Left renal pelvis (tissue), 4 donors: ENCODE results near the gene PLIN3. TPM values are rescaled to one million over a fixed set of nuclear protein-coding genes. Genes with fewer than 3 reads are reported as not detected.
"Not testable (repeated sequence)": the region's sequence is repeated elsewhere in the genome, so short reads cannot be mapped to it uniquely, and the experiment has no call there.

Source experiments
- DNase-seq, 4 donors: peaks; one replicate each; pipeline ENCODE4 v3.0.0-alpha.2; 2013; ENCODE audit warnings: low read depth in 4 of 4, low spot score in 3 of 4
- polyA plus RNA-seq, 4 donors: library from polyadenylated mRNA; unstranded; fragments of 120-200 nt; gene quantifications; one replicate each; pipeline ENCODE4 v1.2.1, GENCODE V29; 2013; ENCODE audit not compliant: insufficient read length in 4 of 4

The PLIN3 gene
- polyA plus RNA-seq: 10 to 100 TPM; 37.8 to 55.0 (median 46.1) TPM

DNA sequence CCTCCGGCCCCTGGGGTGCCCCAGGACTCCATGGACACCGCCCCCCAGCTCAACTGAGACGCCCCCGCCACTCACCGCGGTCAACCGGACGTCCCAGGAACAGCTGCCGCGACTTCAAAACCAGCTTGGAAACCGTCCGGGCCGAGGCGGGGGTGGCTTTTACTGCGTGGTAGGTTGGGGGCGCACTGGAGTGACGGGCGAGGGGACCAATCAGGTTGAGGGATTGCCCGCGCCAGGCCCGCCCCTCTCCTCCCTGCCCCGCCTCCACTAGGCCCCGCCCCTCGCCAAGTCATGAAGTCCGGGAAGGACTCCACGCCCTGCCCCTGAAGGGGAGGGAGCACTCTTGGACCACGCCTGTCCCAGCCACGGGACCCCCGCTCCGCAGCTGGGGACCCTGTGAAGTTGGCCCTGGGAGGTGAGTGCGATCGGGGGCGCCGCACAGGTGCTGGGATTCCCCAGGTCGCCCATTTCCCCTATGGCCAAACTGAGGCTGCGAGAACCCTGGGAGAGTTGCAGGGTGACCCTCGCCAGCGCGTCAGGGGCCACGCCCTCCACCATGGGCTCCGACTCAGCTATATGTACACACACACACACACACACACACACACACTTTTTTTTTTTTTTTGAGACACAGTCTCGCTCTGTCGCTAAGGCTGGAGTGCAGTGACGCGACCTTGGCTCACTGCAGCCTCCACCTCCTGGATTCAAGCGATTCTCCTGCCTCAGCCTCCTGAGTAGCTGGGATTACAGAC lies at the start of gene PLIN3:
Gene PLIN3, minus strand, starts transcription at position 134 of the 752 bp plus-strand sequence. CDS start 6,273 bp downstream, outside the sequence.
- DNase-seq: peak; percentile 73 to 85 (median 84)

GRCh38 chr19:4916292-4917082 lies 49.0 kb upstream of the PLIN3 start:
- DNase-seq: no peak

DNA sequence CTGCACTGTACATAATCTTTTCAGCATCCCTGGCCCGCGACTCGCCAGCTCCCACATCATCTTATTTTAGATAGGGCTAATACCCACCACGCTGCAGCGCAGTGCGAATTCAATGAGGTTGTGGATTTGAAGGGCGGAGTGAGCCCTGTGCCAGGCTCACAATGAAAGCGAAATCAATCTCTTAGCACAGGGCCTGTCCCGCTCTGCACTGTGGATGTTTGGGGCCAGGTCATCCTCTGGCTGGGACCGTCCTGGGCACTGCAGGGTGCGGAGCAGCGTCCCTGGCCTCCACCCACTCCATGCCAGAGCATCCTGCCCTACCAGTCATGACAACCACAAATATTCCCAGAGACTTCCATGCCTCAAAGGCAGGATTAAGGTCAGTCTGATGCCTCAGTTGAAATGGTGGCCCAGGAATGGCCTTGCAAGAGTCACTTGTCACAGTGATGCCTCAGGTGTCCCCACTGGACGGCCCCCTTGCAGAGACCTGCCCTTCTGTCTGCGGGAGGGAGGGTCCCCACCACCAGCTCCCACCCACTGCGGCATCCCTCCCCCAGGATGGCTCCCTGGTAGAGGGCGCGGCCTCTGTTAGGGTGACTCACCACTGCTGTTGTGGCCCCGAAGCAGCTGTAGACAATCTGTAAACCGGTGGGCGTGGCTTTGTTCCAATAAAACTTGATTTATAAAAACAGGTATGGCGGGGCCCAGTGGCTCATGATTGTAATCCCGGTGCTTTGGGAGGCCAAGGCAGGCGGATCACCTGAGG lies 47.5 kb upstream of the PLIN3 start:
- DNase-seq: no peak

GRCh38 chr19:4913996-4914735 lies 46.7 kb upstream of the PLIN3 start:
- DNase-seq: no peak

DNA sequence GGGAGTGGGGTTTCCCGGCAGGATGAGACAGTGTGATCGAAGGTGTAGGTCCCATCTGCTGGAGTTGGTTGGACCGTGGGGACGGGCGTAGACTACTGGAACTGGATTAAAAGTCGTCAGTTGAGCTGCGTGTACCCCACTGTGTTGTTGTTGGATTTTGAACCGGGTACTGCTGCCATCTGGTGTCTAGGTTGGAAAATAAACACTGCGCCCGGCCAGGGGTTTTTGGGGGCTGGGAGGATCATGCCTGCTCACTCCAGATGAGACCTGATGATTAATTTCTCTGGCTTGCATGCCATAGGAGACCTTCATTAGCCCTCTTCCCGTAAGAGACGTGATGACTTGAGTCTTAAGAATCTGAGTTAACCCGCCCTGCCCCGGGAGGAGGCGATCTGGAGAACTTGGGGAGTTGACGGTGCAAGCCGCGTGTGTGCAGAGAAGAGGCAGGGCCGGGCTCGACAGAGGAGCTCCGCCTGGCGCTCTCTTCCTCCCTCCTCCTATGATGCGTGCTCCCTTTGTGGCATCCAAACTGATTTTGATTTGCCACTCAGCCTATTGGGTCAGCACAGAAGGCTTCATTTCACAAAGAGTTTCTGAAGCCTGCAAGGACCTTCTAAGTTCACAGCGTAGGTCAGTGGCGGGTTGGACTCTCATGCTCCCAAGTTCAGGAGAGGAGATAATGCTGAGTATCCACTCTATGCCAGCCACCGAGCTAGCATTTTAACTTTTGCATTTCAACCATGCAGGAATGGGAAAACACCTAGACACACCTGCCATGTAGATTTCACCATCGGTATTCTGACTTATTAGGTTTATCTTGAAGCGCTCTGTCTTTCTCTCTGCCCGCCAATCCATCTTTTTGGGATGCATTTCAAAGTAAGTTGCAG lies 44.6 kb upstream of the PLIN3 start:
- DNase-seq: no peak

DNA sequence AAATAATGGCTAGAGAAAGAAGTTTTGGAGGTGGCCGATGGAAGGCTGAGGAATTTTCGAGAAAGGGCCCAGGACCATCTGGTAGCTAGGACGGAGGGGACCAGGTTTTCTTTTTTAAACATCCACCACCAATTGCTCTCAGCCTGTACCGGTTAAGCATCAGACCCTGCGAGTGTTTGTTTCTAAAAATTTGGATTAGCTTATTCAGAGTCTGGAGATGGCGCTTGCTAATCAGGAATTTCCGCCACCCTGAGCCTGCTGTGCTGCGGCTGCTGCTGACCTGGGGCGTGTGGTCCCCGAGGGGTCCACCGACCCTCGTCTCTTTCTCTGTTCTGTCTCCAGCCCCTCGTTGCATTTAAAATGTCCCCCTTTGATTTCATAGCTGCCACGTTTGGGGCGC lies 43.8 kb upstream of the PLIN3 start:
- DNase-seq: no peak

DNA sequence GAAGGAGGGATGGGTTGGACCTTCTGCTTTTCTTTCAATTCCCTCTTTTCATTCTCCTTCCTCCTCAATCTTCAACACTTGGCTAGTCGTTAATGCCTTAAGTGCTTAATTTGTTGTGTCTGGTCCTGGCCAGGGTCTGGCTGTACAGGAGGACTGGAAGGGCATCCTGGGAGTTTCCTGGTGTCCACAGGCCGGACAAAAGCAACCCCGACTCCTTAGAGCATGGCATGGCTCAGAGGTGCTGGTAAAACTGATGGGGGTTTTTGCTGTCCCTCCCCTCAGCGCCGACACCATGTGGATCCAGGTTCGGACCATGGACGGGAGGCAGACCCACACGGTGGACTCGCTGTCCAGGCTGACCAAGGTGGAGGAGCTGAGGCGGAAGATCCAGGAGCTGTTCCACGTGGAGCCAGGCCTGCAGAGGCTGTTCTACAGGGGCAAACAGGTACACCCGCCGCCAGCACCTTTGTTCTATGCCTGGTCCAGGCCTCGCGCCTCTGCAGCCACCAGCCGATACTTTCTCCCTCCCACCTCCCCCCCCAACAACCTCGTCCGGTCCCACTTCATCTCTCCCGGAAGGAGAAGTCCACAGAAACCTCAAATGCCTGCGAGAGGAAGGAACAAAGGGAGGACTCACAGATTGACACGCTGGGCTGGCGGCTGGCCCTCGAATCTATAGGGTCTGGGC lies 43.3 kb upstream of the PLIN3 start:
- DNase-seq: no peak

DNA sequence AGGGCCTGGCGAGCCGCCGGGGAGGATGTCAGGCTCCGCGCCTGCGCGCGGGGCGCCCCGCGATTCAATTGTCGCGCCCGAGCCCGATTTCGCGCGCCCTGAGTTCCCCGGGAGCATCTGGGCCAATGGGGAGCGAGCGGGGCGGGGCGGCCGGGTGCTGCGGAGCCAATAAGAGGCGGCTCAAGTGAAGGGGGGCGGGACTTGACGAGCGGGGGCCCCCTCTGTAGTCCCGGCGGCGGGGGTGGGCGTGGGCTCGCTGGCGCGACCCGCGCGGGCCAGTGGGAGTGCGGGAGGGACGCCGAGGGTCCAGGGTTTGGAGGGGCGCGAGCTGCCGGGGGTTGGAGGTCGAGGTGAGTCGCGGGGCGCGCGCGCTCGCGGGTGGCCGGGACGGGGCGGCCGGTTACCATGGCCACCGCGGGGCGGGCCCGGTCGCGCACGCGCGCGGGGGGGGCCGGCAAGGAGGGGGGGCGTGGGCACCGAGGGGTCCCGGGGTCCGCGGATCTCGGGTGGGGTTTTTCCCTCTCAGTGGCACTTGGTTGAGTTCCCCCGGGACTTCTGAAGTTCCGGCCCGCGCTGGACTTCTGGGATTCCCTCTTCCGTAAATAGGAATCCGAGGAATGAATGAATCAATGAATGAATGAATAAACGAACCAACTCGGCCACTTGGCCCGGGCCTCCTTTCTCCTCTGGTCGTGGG lies 42.6 kb upstream of the PLIN3 start:
- peak in 2 of 4 donors; percentile 76 to 80 for DNase-seq

- DNase-seq: no peak
These were observed 41.9 kb upstream of the PLIN3 start, which contains the start of gene UHRF1 for GRCh38 chr19:4909156-4909896. Gene UHRF1, plus strand, starts transcription at chr19:4909501. Its CDS starts 1,385 bp downstream, at chr19:4910886.

- no peak for DNase-seq
These were observed 41.3 kb upstream of the PLIN3 start for GRCh38 chr19:4908781-4909155.

GRCh38 chr19:4908360-4908759 lies 40.9 kb upstream of the PLIN3 start:
- DNase-seq: no peak

GRCh38 chr19:4906963-4907362 lies 39.5 kb upstream of the PLIN3 start:
- DNase-seq: no peak

- no peak for DNase-seq
These were observed 37.0 kb upstream of the PLIN3 start for GRCh38 chr19:4904481-4904880.

DNA sequence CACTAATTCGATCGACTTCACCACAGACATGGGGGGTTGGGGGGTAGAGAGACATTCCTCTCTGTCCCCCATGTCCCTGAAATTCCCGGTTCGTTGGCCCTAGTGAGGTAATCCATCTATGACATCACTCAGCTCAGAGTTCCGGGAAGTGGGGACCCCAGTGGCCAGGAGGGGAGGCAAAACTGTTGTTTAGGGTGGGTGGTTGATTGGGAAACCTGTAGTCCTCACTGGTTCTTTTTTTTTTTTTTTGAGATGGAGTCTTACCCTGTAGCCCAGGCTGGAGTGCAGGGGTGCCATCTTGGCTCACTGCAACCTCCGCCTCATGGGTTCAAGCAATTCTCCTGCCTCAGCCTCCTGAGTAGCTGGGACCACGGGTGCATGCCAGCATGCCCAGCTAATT lies 35.3 kb upstream of the PLIN3 start, which contains the start of gene ARRDC5:
Gene ARRDC5, minus strand, starts transcription at position 101 of the 400 bp plus-strand sequence. Its CDS starts 71 bp downstream, at position 30.
- no peak for DNase-seq

- DNase-seq: not testable (repeated sequence)
These were observed 33.4 kb upstream of the PLIN3 start for GRCh38 chr19:4900879-4901278.

DNA sequence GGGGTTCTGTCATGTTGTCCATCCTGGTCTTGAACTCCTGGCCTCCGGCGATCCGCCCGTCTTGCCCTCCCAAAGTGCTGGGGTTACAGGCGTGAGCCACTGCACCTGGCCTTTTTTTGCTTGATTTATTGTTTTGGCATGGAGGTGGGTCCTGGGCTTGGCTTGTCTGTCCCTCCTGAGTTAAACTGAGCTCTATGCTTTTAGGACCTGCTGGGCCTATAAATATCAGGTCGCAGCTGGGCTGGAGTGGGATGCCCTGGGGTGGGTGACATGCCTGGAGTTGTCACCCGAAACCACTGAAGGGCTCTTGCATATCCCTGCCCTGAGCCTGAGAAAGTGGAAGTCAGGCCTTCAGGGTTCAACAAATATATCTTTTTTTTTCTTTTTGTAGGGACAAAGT lies 29.7 kb upstream of the PLIN3 start:
- no peak for DNase-seq

DNA sequence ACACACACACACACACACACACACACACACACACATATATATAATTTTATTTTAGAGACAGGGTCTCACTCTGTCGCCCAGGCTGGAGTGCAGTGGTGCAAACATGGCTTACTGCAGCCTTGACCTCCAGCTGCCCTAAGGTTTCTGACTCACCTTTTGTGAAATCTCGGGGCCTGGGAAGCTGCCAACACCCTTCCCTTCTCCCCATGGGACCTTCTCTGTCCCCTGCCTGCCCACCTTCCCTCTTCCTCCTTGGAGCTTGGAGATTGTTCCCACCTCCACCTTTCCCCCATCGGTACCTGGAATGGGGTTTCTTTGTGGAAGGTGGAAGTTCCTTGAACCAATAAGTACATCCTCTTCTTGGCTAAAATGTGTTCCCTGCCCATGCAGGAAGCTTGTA lies 28.9 kb upstream of the PLIN3 start:
- DNase-seq: no peak
